NK-92 (cell line): Measurements from ENCODE around the gene RAB17.

Source experiments
- DNase-seq: peaks from one replicate; lab custom pipeline; 2025; ENCODE audit not compliant: unreplicated experiment; lab: John Stamatoyannopoulos, UW

RAB17 gene, protein sequence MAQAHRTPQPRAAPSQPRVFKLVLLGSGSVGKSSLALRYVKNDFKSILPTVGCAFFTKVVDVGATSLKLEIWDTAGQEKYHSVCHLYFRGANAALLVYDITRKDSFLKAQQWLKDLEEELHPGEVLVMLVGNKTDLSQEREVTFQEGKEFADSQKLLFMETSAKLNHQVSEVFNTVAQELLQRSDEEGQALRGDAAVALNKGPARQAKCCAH

DNA sequence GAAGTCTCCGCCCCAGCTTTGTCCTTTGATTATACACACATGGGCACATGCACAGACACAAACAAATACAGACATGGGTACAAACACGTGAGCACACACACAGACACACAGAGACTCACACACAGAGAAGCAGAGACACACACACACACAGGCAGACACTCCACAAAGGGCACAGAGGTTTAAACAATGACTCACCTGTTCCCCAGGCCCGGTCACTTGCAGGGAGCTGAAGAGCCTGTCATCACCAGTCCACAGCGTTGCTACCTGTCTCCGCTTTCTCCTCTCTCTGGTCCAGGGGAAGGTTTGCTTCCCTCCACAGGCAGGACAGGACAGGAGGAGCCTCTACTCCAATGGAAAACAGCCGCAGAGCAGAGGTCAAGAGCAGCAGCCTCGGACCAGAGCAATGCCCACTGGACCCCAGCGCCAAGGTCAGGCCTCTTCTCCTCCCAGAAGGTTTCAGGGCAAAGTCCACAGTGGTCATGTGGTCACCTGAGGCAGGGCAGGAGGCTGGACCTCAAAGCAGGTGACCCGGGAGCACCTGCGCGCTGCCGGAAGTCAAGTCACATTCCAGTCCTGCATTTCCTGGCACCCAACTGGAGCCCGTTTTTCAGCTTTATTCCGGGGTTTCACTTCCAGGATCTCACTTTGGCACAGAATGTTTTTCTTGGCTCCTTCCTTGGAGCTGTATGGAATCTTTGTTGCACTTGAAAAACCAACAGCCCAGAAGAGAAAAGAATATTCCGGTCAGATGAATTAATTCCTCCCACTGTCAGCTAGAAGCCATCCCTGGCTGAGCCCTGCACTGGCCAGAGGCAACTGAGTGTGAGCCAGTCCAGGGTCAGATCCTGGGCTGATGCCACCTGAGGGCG is at the start of gene RAB17:
Gene RAB17, minus strand, starts transcription at position 463 of the 869 bp plus-strand sequence. CDS start 4,580 bp downstream, outside the sequence.
- no peak for DNase-seq

DNA sequence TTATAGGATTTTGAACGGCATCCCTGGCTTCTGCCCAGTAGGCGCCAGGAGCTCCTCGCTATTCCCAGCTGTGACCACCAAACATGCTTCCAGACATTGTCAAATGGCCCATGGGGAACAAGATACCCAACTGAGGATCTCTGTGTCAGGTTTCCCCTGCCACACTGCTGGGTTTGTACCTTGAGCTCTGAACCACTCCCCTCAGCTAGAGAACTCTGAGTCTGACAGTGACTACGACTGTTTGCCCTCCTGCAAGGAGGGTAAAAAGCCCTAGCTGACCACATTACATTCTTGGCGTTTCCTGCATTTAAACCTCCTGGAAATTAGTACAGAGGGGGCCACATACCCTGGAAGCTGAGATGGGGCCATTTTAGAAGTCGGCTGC is 49.3 kb upstream of the RAB17 start:
- DNase-seq: no peak

DNA sequence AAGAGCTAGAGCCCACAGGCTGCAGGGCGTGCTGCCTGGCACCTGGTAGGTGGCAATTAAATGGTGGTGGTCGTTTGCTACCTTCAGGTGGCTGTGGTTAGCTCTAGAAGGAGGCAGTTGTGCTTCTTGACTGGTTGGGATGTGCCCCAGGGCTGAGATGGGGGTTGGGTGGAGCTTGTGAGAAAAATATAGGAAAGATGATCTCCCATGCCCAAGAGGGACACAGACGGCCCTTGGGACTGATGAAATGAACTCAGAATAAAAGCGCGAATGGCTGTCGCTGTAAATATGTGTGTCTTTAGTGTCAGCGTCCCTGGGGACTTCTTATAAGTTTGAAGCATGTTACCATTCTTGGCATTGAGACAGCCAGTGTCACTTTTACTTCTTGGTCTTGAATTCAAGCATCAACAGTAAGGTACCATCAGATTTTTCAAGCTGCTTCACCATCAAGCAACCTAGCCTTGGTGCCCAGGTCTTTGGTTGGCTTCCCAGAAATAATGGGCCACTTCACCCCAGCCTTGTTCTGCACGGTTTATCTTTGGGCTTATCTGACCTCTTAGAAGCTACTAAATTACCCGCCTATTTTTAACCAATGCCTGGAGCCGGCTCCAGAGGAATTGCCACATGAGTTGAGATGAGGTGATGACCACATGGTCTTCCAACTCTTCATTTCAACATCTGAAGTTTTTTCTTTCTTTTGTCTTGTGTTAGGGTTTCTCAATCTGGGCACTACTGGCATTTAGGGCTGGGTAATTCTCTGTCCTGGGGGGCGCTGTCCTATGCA is 48.7 kb upstream of the RAB17 start:
- no peak for DNase-seq

DNA sequence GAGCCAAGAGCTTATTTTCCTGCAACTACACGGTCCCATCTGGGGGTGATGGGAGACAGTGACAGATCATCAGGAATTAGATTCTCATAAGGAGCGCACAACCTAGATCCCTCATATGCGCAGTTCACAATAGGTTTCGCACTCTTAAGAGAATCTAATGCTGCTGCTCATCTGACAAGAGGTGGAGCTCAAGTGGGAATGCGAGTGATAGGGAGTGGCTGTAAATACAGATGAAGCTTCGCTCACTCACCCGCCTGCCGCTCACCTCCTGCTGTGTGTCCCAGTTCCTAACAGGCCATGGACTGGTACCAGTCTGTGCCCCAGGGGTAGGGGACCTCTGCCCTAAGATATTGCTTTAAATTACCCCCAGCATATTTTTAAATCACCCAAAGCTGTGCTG is 47.6 kb upstream of the RAB17 start:
- no peak for DNase-seq

DNA sequence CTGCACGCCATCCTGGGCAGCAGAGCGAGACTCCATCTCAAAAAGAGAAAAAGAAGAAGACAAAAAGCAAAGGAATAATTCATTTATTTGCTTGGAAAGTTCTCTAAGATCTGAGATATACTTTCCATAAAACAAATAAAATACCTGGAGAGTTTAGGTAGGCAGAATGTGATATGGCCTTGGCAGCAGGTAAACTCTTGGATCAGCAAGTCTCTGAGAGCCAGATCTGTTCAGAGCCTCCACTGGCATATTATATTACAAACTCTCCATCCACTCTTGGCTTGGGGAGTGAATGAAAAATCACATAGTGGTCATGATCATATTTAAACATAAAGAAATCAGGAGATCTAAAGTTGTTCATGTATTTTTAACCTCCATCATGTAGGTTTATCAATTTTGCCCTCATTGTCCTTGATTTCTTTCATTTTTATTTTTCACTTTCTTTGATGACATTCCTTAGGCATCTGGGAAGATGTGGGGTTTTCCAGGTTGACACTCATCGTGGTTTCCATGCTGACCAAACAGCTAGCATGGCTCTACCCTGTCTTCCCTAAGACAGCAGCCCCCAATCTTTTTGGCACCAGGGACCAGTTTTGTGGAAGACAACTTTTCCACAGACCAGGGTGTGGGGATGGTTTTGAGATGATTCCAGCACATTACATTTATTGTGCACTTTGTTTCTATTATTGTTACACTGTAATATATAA is 47.0 kb upstream of the RAB17 start:
- no peak for DNase-seq

DNA sequence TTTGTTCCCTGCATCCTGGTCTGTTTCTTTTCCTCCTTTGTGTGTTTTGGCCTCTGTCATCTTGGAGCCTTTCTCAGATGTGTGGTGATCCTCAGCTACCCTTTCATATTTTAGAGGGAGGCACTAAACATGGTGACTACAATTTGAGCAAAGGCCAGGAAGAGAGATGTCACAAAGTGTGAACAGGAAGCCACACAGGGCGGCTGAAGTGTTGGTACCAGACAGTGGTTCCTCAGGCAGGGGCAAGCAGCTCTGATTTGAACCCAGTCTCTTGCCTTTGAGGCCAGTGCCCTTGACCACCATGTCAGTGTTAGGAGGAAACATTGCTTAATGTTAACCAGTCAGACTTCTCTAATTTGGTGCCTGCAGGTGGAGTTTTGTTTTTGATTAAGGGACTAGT is 46.0 kb upstream of the RAB17 start:
- DNase-seq: no peak

DNA sequence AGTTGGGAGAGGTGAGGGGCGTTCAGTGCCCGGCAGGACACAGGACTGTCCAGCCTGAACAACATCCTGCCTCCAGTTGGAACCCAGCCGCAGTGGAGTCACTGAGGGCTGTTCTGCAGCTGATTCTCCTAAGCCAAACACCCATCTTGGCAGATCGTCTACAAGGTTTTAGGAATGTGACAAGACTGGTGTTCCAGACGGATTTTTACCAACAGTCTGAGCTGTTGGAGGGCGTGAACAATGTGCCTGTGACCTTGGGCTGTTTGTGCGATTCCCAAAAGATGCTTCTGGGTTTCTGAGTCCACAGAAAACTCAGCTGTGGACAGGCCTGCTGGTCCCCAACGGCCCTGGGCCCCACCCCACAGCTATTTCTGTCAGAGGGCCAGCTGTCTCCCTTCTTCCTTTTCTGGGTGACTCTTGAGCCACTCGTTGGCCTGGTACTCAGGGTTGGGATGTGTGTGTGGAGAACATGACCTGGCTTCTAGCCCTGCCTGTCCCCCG is 42.6 kb upstream of the RAB17 start:
- DNase-seq: no peak

DNA sequence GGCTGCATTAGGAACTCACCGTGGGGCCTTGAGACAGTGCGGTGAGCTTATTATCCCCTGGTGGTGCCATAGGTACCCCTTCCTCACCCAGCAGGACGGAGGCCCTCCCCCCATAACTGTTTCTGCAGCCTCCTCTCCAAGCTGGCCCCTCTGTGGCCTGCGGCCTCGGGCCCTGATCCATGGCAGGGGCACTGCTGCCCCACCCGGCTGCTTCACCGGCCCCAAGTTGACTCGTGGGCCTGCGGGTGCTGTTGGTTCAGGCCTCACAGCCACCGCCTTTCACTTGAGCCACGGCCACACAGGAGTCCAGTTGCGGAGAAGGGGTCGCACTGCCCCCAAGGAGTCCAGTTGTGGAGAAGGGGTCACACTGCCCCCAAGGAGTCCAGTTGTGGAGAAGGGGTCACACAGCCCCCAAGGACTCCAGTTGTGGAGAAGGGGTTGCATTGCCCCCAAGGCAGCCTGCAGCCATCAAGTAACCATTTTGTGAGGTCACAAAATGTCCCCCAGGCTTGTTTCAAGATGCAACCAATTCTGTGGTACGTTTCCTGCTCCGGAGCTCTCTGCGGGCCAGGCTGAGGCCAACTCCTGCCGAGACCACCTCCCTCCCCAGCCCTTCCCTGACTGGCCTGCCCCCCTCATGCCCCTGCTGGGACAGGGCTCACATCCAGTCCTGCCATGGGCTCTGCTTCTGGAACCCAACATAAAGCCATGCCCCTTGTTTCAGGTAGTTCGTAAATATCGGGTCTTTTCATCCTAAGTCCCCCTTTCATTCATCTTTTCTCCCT is 41.5 kb upstream of the RAB17 start:
- no peak for DNase-seq

DNA sequence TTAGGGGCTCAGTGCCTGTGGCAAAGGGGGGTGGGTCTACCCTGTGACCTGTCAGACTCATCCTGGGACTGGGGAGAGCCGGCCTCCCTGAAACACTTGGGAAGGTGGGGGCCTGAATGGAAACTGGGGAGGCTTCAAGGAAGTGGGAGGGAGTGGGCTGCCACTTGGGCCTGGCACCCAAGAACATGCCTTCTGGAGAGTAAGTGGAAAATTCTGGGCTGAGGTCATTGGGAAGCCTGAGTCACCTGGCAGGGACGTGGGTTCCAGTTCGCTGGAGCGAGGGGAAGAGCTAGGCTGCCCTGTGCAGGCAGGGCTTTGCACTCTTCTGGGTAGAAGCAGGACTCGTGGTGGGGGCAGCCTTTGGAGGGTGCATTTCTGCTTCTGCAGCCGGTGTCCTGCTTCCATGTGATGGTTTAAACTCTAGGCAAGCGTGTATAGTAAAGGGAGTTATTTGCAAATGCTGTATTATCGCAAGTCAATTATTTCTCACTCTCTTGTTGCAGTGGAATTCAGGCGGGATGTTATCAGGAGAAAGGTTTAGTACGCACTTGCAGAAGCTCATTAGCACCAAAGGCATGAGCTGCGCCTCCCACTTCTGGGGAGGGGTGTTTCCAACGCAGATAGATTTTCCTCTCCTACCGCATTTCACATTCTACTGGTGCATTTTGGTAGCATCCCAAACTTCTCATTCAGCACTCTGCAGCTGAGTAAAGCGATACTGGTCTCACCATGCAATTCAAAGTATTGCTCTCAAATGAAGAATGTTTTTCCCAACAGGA is 40.7 kb upstream of the RAB17 start:
- DNase-seq: no peak

DNA sequence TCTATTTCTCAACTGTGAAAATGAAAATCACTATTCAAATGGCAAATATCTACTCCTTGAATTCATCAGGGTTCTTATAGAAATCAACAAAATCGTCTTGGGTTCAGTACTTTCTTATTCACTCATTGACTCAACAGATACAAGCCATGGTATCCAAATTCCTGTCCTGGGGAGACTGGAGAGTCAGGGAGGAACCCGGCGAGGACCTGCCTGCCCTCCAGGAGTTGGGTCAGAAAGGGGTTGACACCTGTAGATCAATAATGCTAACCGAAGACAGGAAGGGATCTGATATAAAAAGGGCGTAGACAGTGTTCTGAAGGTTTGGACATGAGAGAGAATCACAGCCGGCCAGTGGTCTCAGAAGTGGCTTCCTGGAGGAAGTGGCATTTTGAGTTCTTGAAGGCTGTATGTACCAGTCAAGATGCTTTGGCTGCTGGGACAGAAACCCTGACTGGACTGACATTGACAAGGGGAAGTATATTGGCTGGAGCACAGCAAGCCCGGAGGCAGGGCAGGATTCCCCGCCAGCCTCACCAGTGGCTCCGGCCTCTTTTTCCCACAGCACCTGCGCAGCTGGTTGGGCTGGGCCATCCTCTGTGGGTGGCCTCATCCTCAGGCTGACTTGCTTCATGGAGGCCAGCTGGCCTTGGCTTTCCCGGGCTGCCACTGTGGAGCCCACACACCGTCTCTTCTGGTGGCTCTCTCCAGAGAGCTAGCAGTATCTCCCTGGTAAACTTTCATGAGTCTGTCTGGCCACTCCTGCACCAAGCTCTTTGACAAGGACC is 39.9 kb upstream of the RAB17 start:
- no peak for DNase-seq

DNA sequence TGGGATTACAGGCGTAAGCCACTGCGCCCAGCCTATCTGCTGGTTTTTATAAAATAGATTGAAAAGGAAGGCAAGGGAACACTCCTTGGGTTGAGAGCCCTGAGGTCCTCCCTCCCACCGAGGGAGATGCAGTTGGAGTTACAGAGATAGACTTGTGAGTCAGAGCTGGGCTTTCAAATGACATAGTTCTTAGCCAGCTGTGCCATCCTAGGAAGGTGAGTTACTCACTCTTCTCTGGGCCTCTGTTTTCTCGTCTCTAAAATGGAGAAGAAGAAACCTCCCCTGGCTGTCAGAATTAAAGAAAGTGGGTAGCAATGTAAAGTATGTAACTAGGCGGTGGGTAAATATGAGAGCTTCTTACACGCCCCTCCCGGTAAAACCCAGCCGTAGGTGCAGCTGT is 39.2 kb upstream of the RAB17 start:
- DNase-seq: no peak

DNA sequence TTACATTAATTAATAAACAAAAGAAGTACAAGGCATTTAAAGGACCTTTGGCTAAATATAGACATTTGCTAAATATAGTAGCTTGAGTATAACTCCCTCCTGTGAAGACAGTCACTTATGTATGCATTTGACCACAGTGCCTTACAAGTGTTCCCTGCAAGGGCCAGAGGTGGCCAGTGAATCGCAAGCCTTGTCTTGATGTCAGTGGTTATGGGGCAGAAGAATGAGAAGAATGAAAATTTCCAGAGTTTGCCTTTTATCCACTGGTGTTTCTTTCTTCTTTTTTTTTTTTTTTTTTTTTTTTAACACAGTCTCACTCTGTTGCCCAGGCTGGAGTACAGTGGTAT is 38.6 kb upstream of the RAB17 start:
- no peak for DNase-seq

DNA sequence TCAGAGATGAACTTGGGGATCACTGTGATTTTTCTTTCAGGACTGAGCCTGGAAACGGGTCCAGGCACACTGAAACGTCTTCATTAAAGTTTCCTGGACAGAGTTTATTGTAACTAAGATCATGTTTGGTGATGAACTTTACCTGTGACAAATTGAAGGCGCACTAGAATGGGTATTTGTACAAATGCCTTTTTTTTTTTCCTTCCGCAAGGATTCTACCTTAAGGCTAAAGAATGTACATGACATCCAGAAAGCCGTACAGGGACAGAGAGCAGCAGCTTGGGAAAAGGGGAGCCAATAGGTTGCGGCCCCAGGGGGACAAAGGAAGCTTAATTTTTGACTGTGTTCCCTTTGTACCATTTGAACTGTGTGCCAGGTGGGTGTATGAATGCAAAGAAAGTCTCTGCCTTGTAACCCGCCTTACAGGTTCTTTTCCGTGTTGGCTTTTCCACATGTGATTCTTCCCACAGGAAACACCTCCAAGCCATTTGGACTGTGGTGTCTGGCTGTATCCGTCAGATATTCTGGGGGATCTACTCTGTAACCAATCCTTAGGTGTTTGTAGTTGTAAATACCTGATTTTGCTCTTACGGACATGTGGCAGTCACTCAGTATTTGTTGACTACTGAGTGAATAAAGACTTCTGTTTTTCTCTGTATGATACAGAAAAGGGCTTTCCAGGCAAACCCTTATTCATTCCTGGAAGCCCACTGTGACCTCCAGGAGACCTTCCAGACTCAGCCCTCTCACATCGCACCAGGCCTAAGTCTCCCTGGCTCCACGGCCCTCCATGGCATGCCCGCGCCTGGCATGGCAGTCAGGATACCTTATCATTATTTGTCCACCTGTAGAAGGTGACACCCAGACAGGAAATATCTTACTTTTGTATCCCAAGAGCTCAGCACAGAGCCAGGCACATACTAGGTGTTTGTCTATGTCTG is 38.0 kb upstream of the RAB17 start:
- DNase-seq: no peak

DNA sequence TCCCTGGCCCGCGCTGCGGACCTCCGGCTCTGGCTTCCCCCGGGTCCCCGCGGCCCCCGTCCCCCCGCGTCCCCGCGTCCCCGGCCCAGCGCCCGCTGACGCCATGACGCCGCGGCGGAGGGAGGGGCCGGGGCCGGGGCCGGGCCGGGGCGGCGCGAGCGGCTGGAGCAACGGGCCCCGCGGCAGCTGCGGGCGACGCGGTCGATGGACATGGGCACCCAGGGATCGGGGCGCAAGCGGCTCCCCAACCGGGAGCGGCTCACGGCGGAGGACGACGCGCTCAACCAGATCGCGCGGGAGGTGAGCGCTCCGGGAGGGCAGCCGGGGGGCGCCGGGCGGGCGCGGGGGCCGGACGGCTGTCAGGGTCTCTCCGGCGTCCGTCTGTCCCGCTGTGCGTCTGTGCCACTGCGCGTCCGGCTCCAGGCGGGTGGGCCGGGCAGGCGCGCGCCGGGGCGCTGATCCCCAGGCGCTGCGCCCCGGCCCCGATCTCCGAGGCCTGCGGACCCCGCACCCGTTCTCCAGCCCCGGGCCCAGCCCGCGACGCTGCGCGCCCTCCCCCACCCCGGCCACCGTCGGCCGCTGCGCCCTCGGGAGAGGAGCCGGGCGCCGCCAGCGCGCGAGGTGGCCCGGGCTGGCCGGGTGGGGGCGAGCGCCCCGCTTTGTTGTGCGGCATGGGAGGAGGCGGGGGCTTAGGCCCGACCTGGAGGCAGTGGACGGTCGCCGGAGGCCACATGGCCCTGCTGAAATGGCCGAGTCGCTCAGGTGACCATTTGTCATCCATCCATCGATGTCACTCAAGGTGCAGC is 37.1 kb upstream of the RAB17 start, which contains the start of gene LRRFIP1:
Gene LRRFIP1, plus strand, starts transcription at position 147 of the 806 bp plus-strand sequence. Its CDS starts 58 bp downstream, at position 205.
- DNase-seq: no peak

DNA sequence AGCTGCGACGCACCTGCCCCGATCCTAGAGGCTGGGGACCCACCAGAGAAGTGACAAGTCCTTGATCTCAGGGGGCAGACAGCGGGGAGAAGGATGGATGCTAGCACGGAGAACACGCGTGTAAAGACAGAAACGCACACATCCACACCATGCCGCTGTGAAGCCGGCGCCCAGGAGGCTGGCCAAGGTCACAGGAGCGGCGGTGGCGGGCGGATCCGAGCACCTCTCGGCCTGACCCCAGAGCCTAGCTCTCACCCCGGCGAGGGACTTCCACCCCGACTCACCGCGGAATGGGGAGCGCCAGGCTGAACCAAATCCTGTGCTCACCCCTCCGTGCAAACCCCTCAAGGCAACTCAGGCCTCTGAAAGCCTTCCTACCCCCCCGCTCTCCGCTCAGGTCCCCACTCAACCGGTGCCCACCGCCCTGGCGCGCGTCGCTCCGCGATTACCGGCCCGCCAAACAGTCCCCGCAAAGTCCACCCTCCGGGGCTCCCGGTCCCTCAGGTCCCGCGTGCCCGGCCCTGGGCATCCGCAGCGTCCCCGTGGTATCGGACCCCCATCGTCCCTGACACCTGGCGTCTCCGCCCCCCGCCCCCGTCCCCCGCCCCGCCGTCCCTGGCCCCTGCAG is 36.4 kb upstream of the RAB17 start:
- DNase-seq: no peak

DNA sequence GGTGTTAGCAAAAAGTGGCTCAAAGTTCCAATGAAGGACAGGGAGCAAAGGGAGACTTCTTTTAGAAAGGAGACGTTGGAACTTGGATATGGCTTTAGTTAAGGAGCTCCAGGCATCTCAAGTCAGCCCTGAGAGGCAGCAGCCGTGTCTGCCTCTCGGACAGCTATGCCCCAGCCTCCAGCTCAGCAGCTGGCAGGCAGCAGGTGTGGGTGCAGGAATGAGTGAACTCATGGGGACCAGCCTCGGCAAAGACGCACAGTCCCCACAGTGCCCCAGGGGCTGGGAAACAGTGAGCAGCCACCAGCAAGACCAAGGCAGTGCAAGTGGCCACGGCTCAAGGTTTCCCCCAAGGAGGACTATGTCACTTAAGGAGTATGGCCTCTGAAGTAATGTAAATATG is 35.2 kb upstream of the RAB17 start:
- DNase-seq: no peak
